Measurements from ENCODE around the gene ZMYND8. TPM values are rescaled to one million over a fixed set of nuclear protein-coding genes. Genes with fewer than 3 reads are reported as not detected.
A peak's percentile ranks its signal among the peaks of the same experiment; 100 is the strongest.

Gene ZMYND8
- total and polyA plus RNA-seq, 2 of the 4 experiments (the other 2 are of a cell fraction) = 24.0 to 28.2 TPM

- Histone ChIP-seq H2BK15ac (ENCODE audit: low read depth, low read length) (no peak overlapping the region), H2AFZ (replicated peaks; ENCODE audit: low read length, poor library complexity) (no peak overlapping the region), H3K4me2 (ENCODE audit: low read depth, low read length) (no peak overlapping the region), H4K91ac (ENCODE audit: insufficient read depth, low read depth, low read length) (no peak overlapping the region), H3K27me3 (ENCODE audit: control insufficient read depth, insufficient read depth, low read length) (no peaks in the 10 kb centered on the region), H2BK20ac (ENCODE audit: low read depth, low read length) (no peak overlapping the region), H3K4ac (ENCODE audit: low read depth, low read length) (no peak overlapping the region; the same call in 1 of the 2 replicates), H4K8ac (ENCODE audit: low read depth in 2 of 2, low read length in 2 of 2) (peak overlapping the region in 1 of 2 experiments; percentile 10; a peak in 1 of 4 replicates), H3K9me3 (ENCODE audit: control insufficient read depth, insufficient read depth, low read length) (no peaks in the 10 kb centered on the region), H3K27ac (ENCODE audit: insufficient read depth, low read length) (no peak overlapping the region), H4K5ac (ENCODE audit: low read depth, low read length) (no peak overlapping the region), H2BK120ac (ENCODE audit: low read depth, low read length) (peak overlapping the region; percentile 17; the same call in 1 of the 2 replicates), H3K36me3 (ENCODE audit: control insufficient read depth, insufficient read depth, low read length) (peaks cover 11% of the 10 kb centered on the region; the same call in 1 of the 2 replicates), H3K79me1 (ENCODE audit: low read depth in 1 of 2, low read length in 2 of 2) (peaks cover 45 to 85% of the 10 kb centered on the region in 2 experiments), H3K4me1 (ENCODE audit: control insufficient read depth, insufficient read depth, low read length) (peaks cover 20% of the 10 kb centered on the region), H3K23ac (ENCODE audit: low read depth, low read length) (no peak overlapping the region), H2BK5ac (ENCODE audit: low read depth, low read length, poor library complexity, severe bottlenecking) (peak overlapping the region; percentile 16), H3K14ac (replicated peaks; ENCODE audit: low read depth, low read length) (no peak overlapping the region), H3K18ac (ENCODE audit: low read depth, low read length) (no peak overlapping the region; the same call in 1 of the 2 replicates), H2AK9ac (replicated peaks; ENCODE audit: low read depth, low read length, poor library complexity) (no peak overlapping the region), H3K56ac (ENCODE audit: extremely low read depth, insufficient read depth, low read length) (no peak overlapping the region), H2AK5ac (ENCODE audit: low read depth, low read length) (peak overlapping the region; percentile 45; the same call in 1 of the 2 replicates), H4K20me1 (ENCODE audit: insufficient read depth, low read length) (no peaks in the 10 kb centered on the region), H3K4me3 (ENCODE audit: insufficient read depth, low read depth, low read length) (no peak overlapping the region), H3K9ac (ENCODE audit: low read depth, low read length) (no peak overlapping the region), H3K9me1 (ENCODE audit: insufficient read depth, low read length) (peaks cover 18% of the 10 kb centered on the region)
- intact Hi-C loops (cut with micrococcal nuclease) = no loop called here
- no TSS peak for BruUV-seq (replicated peaks)
- DNase-seq = no peak
- TF ChIP-seq MAFK (IDR thresholded peaks at IDR 0.05; ENCODE audit: low read depth, low read length) (no peak), CEBPB (IDR thresholded peaks at IDR 0.05; ENCODE audit: low read depth, low read length) (no peak), CHD1 (IDR thresholded peaks at IDR 0.05; ENCODE audit: low read depth, low read length) (no peak), RAD21 (IDR thresholded peaks at IDR 0.05; ENCODE audit: low read length) (no peak), USF2 (IDR thresholded peaks at IDR 0.05; ENCODE audit: low read depth, low read length) (no peak), POLR2A (IDR thresholded peaks at IDR 0.05; ENCODE audit: low read depth, low read length) (no peak), MXI1 (IDR thresholded peaks at IDR 0.05; ENCODE audit: borderline replicate concordance, low read depth, low read length) (no peak), NFE2L2 (IDR thresholded peaks at IDR 0.05; ENCODE audit: low read depth, low read length) (no peak), FOS (IDR thresholded peaks at IDR 0.05; ENCODE audit: low read depth, low read length) (no peak), RFX5 (IDR thresholded peaks at IDR 0.05; ENCODE audit: low read depth, low read length) (no peak), BHLHE40 (IDR thresholded peaks at IDR 0.05; ENCODE audit: low read depth, low read length) (no peak), RCOR1 (IDR thresholded peaks at IDR 0.05; ENCODE audit: insufficient replicate concordance, low read length) (no peak), SMC3 (IDR thresholded peaks at IDR 0.05; ENCODE audit: low read depth, low read length) (no peak), MAZ (IDR thresholded peaks at IDR 0.05; ENCODE audit: borderline replicate concordance, low read depth, low read length) (no peak)
- TF ChIP-seq, protein P1, sequence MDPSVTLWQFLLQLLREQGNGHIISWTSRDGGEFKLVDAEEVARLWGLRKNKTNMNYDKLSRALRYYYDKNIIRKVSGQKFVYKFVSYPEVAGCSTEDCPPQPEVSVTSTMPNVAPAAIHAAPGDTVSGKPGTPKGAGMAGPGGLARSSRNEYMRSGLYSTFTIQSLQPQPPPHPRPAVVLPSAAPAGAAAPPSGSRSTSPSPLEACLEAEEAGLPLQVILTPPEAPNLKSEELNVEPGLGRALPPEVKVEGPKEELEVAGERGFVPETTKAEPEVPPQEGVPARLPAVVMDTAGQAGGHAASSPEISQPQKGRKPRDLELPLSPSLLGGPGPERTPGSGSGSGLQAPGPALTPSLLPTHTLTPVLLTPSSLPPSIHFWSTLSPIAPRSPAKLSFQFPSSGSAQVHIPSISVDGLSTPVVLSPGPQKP (IDR thresholded peaks at IDR 0.05; ENCODE audit: borderline replicate concordance, low read depth, low read length) = no peak
- TF ChIP-seq, protein P2, sequence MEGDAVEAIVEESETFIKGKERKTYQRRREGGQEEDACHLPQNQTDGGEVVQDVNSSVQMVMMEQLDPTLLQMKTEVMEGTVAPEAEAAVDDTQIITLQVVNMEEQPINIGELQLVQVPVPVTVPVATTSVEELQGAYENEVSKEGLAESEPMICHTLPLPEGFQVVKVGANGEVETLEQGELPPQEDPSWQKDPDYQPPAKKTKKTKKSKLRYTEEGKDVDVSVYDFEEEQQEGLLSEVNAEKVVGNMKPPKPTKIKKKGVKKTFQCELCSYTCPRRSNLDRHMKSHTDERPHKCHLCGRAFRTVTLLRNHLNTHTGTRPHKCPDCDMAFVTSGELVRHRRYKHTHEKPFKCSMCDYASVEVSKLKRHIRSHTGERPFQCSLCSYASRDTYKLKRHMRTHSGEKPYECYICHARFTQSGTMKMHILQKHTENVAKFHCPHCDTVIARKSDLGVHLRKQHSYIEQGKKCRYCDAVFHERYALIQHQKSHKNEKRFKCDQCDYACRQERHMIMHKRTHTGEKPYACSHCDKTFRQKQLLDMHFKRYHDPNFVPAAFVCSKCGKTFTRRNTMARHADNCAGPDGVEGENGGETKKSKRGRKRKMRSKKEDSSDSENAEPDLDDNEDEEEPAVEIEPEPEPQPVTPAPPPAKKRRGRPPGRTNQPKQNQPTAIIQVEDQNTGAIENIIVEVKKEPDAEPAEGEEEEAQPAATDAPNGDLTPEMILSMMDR (conservative IDR thresholded peaks at IDR 0.05; ENCODE audit: low read depth, low read length) = no peak
- ATAC-seq (ENCODE audit: low read depth) = no peak
- in situ Hi-C loops (cut with MboI; ENCODE audit: low sequenced_read_pairs) = no loop called here
- ChIA-PET CTCF (no interaction called here), POLR2A (ENCODE audit: unreplicated experiment) (no interaction called here)
- WGBS, 2 experiments (ENCODE audit: extremely low coverage in 2 of 2, insufficient read length in 1 of 2) = no CpG with 5 or more reads among the region's 7 CpGs
- dilution Hi-C loops (cut with HindIII; ENCODE audit: low sequenced_read_pairs, unreplicated experiment) = no loop called here
These were observed 11.3 kb downstream of the ZMYND8 start for GRCh38 chr20:47345214-47345613.

Measured in IMR-90 (cell line).